Vagina (tissue), 2 donors: ENCODE data around the gene PLCB2. TPM values are rescaled to one million over a fixed set of nuclear protein-coding genes. Genes with fewer than 3 reads are reported as not detected.
A peak's percentile ranks its signal among the peaks of the same experiment; 100 is the strongest.

ENCODE experiments used
- DNase-seq, 2 donors: peaks; one replicate each; pipeline ENCODE4 v3.0.0-alpha.2; 2017; ENCODE audit errors: extremely low spot score in 2 of 2
- H3K27ac ChIP-seq: fragments of 200-600 bp; sonication (generic); one replicate; pipeline ENCODE4 v1.5.1; 2019
- H3K27me3 ChIP-seq: fragments of 200-600 bp; sonication (generic); one replicate; pipeline ENCODE4 v1.5.1; 2019
- H3K36me3 ChIP-seq, 2 donors: fragments of 200-600 bp; sonication (generic); one replicate each; pipeline ENCODE4 v1.5.1; 2017 to 2019
- H3K4me1 ChIP-seq: fragments of 200-600 bp; sonication (generic); one replicate; pipeline ENCODE4 v1.5.1; 2019
- H3K4me3 ChIP-seq, 2 donors: fragments of 200-600 bp; sonication (generic); 1 replicate in 1 of 2; 2 replicates in 1 of 2; pipeline ENCODE4 v1.5.1; 2016 to 2019
- H3K9me3 ChIP-seq: fragments of 200-600 bp; sonication (generic); one replicate; pipeline ENCODE4 v1.5.1; 2019
- CTCF ChIP-seq, 3 experiments: fragments of 450-650 bp in 2 of 3; fragments of 200-600 bp in 1 of 3; sonication (generic) in 1 of 3; IDR thresholded peaks; one replicate each; pipeline ENCODE4 v1.5.1; 2017 to 2019; ENCODE audit warnings: antibody characterized with exemption in 3 of 3, mild to moderate bottlenecking in 2 of 3, moderate library complexity in 2 of 3
- POLR2A ChIP-seq, 2 donors: fragments of 450-650 bp; IDR thresholded peaks; one replicate each; pipeline ENCODE4 v1.6.1; 2017; ENCODE audit warnings: antibody characterized with exemption in 2 of 2, mild to moderate bottlenecking in 2 of 2, moderate library complexity in 2 of 2
- POLR2AphosphoS5 ChIP-seq, 2 donors: sonication (generic); formaldehyde crosslinking; IDR thresholded peaks; one replicate each; pipeline ENCODE4 v1.9.0; 2017; ENCODE audit warnings: antibody characterized with exemption in 2 of 2, mild to moderate bottlenecking in 2 of 2, low read depth in 1 of 2; ENCODE audit not compliant: insufficient read depth in 1 of 2
- intact Hi-C: fragments of 100-400 bp; cut with DNase I; formaldehyde crosslinking; loops from one replicate; pipeline ENCODE4 v1.15.1; 2023
- total RNA-seq: library from RNA; depleted of rRNA; stranded (reverse); fragments of >200 nt; gene quantifications from one replicate; pipeline ENCODE4 v1.2.3, GENCODE V29; 2016

PLCB2 gene
- total RNA-seq, 1 donor from 2014 or later, result 14.0 TPM

- TF ChIP-seq POLR2A (IDR thresholded peaks at IDR 0.05) (no peak), POLR2AphosphoS5 (IDR thresholded peaks at IDR 0.05; ENCODE audit: insufficient read depth in 1 of 2, low read depth in 1 of 2) (no peak), CTCF (IDR thresholded peaks at IDR 0.05) (no peak)
- peaks cover 18% of the 10 kb centered on the region for H3K27me3 ChIP-seq
- H3K36me3 ChIP-seq, result no peaks in the 10 kb centered on the region
- peaks cover 31% of the 10 kb centered on the region for H3K4me1 ChIP-seq
- no peak for DNase-seq
- H3K9me3 ChIP-seq, result no peaks in the 10 kb centered on the region
- no peak overlapping the region for H3K27ac ChIP-seq
- intact Hi-C loops, result loop anchor here (5.0 kb wide), 1 partner anchor 139 kb away; no protein-coding TSS in a partner anchor
- no peak overlapping the region for H3K4me3 ChIP-seq
Observed at GRCh38 chr15:40283615-40284300, 24.0 kb downstream of the PLCB2 start.

- H3K27me3 ChIP-seq, result peaks cover 18% of the 10 kb centered on the region
- no peak for DNase-seq
- H3K27ac ChIP-seq, result no peak within 1 kb of the TSS
- peak within 1 kb of the TSS; percentile 41 to 43 for H3K4me3 ChIP-seq
- intact Hi-C loops, result loop anchor here (5.0 kb wide), 1 partner anchor 139 kb away; no protein-coding TSS in a partner anchor
- peaks cover 31% of the 10 kb centered on the region for H3K4me1 ChIP-seq
- TF ChIP-seq CTCF (IDR thresholded peaks at IDR 0.05) (no peak), POLR2A (IDR thresholded peaks at IDR 0.05) (no peak), POLR2AphosphoS5 (IDR thresholded peaks at IDR 0.05; ENCODE audit: insufficient read depth in 1 of 2, low read depth in 1 of 2) (no peak)
- H3K9me3 ChIP-seq, result no peaks in the 10 kb centered on the region
- no peaks in the 10 kb centered on the region for H3K36me3 ChIP-seq
Observed at GRCh38 chr15:40282869-40283614, 24.7 kb downstream of the PLCB2 start, which contains the start of gene ANKRD63. Gene ANKRD63, minus strand, starts transcription at chr15:40283064. Its CDS starts 478 bp downstream, at chr15:40282586.

- H3K36me3 ChIP-seq, result no peaks in the 10 kb centered on the region
- intact Hi-C loops, result loop anchor here (5.0 kb wide), 1 partner anchor 140 kb away; no protein-coding TSS in a partner anchor
- TF ChIP-seq POLR2AphosphoS5 (IDR thresholded peaks at IDR 0.05; ENCODE audit: insufficient read depth in 1 of 2, low read depth in 1 of 2), result no peak
- peak in 1 of 3 experiments; percentile 13 for TF ChIP-seq CTCF (IDR thresholded peaks at IDR 0.05)
- H3K4me3 ChIP-seq, result peak overlapping the region; percentile 41 to 43
- no peak overlapping the region for H3K27ac ChIP-seq
- H3K27me3 ChIP-seq, result peaks cover 18% of the 10 kb centered on the region
- peaks cover 31% of the 10 kb centered on the region for H3K4me1 ChIP-seq
- DNase-seq, result no peak
- no peaks in the 10 kb centered on the region for H3K9me3 ChIP-seq
Observed at GRCh38 chr15:40282147-40282868, 25.4 kb downstream of the PLCB2 start.

GRCh38 chr15:40281801-40282146 lies 26.0 kb downstream of the PLCB2 start:
- no peaks in the 10 kb centered on the region for H3K36me3 ChIP-seq
- no peak for DNase-seq
- TF ChIP-seq POLR2AphosphoS5 (IDR thresholded peaks at IDR 0.05; ENCODE audit: insufficient read depth in 1 of 2, low read depth in 1 of 2) (no peak), CTCF (IDR thresholded peaks at IDR 0.05) (no peak), POLR2A (IDR thresholded peaks at IDR 0.05) (no peak)
- H3K9me3 ChIP-seq, result no peaks in the 10 kb centered on the region
- peaks cover 18% of the 10 kb centered on the region for H3K27me3 ChIP-seq
- H3K4me1 ChIP-seq, result peaks cover 31% of the 10 kb centered on the region
- no peak overlapping the region for H3K27ac ChIP-seq
- intact Hi-C loops, result loop anchor here (5.0 kb wide), 1 partner anchor 141 kb away; no protein-coding TSS in a partner anchor
- peak overlapping the region; percentile 41 to 43 for H3K4me3 ChIP-seq
